ENCODE data around the gene AGO1.

DNA sequence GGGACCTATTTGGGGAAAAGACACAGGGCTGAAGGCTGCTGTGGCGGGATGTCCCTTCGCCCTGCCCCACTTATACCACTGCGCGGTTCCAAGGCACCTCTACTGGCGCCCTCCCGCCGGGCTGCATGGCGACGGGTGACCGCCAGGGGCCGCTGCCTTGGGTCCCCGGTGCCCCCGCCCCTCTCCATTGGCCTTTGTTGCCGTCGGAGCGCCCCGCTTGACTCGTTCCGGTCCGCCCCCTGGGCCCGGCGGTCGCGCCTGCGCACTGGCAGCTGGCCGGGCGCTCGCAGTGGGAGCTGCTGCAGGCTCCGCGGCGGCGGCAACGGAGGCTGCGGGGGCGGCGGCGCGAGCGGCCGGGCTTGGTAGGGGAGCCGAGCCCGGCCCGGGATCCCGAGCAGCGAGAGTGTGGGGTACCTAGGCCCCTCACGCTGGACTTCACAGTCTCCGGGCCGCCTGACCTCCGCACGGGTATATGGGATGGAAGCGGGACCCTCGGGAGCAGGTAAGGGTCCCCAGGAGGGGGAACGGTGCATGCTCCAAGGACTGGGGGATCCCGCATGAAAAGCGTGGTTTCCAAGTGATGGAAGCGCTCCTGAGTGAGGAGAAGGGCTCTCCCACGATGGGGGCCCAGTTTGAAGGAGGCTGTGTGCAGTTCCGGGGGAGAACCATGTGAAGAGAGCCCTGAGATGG, at the start of gene AGO1:
- TF ChIP-seq POLR2AphosphoS5 (IDR thresholded peaks at IDR 0.05; ENCODE audit: low read depth, low read length), result no peak
- TF ChIP-seq POLR2A (IDR thresholded peaks at IDR 0.05; ENCODE audit: low read depth, low read length), result 0 out of 2 replicates have a peak, but pooled peaks have one; percentile 24
- TF ChIP-seq TAF1 (IDR thresholded peaks at IDR 0.05; ENCODE audit: low read depth, low read length), result no peak
- TF ChIP-seq SPI1 (IDR thresholded peaks at IDR 0.05; ENCODE audit: low read depth, low read length), result no peak
